GM19467 (cell line): ENCODE results near the gene KRT33A.

Experiments used
- ATAC-seq: cut with Tn5 transposase; IDR thresholded peaks from one replicate; pipeline ENCODE4 v1.9.1; 2021; ENCODE audit warnings: mild to moderate bottlenecking, moderate library complexity; ENCODE audit not compliant: unreplicated experiment

Gene KRT33A

DNA sequence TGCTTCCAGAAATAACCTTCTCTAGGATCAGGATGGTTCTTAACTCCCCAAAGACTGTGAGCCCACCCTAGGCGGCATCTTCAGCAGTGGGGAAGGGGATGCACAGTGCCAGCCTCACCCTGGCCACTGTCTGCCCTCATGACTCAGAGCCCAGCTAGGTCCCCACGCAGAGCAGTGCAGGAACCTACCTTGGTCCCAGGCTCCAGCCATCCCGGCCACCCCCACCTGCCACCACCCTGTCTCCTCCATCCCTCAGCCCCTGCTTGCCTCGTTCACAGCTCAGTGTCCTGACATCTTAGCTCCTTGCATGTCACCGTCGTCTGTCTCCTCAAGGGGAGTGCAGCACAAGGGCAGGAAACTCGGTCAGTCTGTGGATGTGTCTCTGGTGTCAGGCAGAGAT, 19.0 kb downstream of the KRT33A start:
- ATAC-seq: no peak

GRCh38 chr17:41329279-41329948, 21.2 kb downstream of the KRT33A start:
- ATAC-seq: no peak

DNA sequence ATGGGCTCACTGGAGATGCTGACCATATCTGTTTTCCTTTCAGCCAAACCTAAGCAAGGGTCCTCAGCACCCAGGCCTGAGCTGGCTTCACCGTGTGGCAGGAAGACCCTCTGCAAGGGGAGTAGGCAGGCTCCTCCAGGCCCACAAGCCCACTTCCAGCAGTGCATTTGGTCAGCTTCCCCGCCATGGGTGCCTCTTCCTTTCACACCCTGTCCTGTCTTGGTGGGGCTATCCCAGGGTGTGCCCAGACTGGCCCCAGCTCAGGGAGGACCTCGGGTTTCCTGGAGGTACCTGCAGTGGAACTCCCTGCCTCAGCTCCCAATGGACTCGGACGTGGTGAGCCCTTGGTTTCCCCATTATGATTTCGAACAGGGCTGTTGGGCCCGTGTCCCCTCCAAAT, 22.4 kb downstream of the KRT33A start:
- ATAC-seq: no peak

GRCh38 chr17:41327411-41328120, 23.1 kb downstream of the KRT33A start:
- ATAC-seq: no peak

DNA sequence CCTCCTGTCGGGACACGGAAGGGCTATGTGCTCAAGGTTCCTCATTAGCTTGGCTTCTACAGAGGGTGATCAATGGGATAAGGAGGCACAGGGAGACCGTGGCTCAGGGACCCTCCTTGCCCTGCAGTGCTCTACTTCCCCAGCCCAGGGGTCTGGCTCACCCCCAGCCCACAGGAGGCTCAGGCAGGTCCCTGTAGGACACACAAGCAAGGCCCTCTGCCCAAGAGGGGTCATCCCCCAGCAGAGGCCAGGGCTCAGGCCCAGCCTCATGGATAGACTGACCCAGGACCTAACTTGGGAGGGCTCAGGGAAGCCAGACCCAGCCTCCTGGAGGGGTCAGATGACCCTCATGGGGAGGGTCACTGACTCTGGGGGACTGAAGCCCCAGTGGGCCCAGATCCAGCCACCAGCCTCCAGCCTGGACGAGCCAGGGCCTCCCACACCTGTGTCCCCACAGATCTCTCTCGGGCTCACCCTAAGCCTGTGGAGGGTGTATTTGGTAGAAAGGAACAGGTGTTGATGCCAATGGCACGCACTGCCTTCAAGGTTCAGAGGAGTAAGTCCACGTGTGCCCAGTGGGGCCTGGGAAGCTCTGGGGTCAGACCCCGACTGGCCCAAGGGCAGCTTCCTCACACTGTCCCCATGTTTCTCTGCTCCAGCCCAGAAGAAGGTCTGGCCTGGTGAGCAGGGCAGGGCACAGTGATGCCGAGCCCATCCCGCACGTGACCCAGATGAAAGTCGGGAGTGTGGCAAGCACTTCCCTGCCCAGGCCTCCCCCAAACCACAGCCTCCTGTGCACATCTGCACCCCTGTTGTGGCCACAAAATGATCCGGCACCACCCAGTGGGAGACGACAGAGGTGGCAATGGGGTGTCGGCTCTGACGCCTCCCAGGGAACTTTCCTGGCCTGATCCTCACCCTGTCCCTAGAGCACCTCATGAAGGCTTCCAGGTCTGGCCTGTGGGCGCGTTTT, 24.2 kb downstream of the KRT33A start:
- ATAC-seq: no peak

- no peak for ATAC-seq
These were observed 25.0 kb downstream of the KRT33A start for GRCh38 chr17:41325611-41326010.

DNA sequence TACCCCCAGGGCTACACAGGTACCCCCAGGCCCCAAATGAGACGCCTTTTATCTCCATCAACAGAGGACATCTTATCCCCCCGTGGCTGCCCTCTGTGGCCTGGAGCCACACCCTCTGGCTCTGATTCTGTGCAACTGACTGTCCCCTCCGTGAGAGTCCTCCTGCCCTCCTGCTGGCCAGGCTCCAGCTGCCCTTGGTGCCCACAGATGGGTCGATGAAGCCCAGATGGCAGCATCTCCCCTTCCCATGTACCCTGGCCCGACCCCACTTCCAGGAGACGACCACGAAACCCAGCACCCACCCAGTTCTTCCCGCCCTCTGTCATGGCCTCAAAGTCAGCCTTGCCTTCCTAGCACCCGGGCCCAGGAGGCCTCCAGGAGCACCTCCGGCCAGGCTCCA, 25.5 kb downstream of the KRT33A start:
- ATAC-seq: no peak

DNA sequence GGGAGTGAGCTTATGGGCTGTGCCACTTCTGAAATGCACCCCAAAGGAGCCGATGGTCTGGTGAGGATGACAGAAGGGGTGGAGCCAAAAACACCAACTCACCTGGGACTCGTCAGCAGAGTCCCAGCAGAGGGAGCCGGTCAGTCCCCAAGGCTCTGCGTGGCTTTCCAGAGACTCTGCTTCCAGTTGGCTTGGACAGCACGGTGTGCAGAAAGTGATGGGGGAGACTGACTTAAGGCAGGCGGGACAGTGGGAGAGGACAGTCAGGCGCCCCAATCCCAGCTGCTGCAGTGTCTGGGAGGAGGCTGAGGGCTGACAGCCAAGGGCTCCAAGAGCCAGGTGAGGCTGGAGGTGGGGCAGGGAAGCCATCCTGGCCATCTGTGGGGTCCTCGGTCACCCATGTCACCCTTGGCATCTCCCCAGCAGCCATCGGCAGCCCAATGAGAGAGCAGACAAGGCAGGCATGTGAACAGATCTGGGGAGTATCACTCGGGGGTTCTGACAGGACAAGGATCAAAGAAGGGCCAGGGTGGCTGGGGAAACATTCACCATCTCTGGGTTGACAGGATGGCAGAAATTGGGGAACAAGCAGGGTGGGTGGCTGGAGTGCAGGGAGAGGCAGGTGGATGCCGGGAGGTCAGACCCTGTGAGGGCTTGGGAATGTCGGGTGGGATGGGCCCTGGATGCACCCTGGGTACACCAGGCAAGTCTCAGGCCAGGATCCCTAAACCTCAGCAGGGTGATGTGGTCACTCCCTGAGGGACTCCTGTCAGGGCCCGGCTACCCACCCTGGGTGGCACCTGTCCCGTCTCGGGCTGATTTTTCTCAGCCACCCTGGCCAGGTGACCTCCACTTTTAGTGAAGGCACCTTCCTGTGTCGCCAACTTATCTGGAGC, 26.2 kb downstream of the KRT33A start:
- ATAC-seq: no peak

- no peak for ATAC-seq
These were observed 27.4 kb downstream of the KRT33A start for GRCh38 chr17:41322903-41323895.

- no peak for ATAC-seq
These were observed 28.3 kb downstream of the KRT33A start for GRCh38 chr17:41322094-41322902.

- ATAC-seq: no peak
These were observed 32.4 kb downstream of the KRT33A start for GRCh38 chr17:41318231-41318630.

DNA sequence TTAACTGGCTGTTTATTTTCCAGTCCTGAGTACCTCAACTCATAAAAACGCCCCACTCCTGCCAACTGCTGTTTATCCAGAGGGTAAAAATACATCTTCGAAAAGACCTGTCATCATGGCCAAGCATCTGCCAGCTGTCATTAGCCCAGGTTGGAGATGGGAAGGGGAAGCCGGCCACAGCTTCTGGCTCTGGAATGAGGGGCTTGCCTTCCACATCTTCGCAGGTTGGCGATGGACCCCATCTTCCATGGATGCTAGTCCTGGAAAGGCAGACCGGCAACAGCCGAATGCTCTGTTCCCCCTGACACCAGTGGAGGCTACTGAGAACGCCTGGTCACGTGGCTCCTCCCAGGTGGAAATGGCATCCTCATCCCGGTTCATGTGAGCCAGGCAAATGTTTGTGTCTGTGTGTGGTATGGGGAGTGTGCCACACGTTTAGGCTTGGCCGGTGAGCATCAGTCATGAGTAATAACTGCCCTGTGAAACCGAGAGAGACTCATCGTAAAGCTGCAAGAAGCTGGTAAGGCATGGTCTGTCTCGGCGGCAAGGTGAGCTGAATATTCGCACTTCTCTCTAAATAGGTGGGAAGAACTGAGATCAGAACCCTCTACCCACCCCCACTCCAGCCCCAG, 34.7 kb downstream of the KRT33A start:
- no peak for ATAC-seq

DNA sequence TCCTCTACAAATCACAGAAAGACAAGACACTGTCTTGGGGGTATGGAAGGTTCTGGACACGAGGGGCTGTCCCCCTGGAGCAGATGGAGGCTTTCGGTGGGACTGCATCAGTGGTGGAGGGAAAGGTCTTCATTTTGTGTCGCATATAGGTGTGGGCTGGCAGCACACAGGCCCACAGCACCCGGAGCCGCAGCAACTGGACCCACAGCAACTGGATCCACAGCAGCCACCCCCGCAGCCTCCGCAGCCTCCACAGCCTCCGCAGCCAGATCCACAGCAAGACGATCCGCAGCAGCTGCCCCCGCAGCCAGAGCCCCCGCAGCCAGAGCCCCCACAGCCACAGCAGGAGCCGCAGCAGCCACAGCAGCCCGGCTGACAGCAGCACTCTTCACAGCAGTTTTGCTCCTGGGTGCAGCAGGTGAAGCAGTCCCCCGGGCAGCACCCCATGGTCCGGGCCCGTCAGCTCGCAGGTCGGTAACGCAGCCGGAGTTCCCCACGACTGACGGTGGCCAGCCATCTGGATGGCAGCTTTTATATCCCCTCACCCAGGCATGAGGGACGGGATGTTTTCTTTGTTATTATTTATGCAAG, 35.3 kb downstream of the KRT33A start, which contains the start of gene KRTAP17-1:
KRTAP17-1 (minus strand) TSS at position 507 of the 591 bp plus-strand sequence; CDS start at position 447, 60 bp downstream.
- ATAC-seq: no peak

DNA sequence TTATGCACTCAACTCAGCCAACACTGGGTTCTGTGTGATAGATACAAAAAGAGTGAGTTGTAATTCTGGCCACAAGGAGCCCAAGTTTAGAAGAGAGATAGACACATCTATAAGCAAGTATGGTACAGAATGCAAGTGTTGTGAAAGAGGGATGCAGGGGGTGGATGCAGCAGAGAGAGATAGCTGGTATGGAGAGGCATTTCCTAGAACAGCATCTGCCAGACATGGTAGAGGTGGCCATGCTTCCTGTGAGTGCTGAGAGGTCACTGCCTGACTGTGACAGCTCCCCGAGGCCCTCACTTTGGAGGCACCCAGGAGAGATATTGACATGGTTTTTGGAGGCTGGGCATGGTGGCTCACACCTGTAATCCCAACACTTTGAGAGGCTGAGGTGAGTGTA, 39.5 kb downstream of the KRT33A start:
- ATAC-seq: no peak

DNA sequence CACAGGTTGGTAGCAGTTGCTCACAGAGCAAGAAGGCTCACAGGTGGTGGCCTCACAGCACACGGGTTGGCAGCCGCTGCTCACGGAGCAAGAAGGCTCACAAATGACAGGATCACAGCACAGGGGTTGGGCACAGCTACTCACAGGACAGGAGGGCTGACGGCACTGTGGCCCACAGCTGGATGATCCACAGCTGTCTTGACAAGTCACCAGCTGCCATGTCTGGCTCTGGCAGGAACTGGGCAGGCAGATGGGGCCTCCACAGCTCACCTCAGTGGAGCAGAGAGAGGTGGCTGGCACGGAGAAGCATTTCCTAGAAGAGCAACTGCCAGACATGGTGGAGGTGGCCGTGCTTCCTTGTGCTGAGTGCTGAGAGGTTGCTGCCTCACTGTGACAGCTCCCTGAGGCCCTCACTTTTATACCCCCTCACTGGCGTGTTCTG, 41.7 kb downstream of the KRT33A start, which contains the start of gene KRTAP16-1:
KRTAP16-1 (minus strand) TSS at position 392 of the 442 bp plus-strand sequence; CDS start at position 336, 56 bp downstream.
- no peak for ATAC-seq

DNA sequence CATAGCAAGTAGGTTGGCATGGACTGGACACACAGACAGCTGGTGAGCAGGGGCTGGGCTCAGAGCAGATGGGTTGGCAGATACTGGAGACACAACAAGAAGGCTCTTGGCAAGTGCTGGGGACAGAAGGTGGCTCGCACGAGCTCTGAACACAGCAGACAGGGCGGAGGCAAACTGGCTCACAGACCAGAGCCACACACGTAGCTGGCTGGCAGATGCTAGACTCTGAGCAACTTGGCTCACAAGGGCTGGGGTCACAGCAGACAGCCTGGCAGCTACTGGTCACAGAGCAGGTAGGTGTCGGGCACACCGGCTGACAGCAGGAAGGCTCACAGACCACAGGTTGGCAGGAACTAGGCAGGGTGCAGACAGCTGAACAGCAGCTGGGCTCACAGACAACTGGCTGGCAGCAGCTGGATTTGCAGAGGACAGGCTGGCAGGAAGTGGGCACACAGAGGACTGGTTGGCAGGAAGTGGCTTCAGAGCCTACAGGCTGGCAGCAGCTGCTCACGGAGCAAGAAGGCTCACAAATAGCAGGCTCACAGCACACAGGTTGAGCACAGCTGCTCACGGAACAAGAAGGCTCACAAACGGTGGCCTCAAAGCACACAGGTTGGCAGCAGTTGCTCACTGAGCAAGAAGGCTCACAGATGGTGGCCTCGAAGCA, 42.2 kb downstream of the KRT33A start:
- ATAC-seq: no peak

- no peak for ATAC-seq
These were observed 43.0 kb downstream of the KRT33A start for GRCh38 chr17:41307647-41308046.
